Activated naive CD4-positive, alpha-beta T cell treated with anti-CD3 and anti-CD28 coated beads, Interleukin-2, amount 50 U/mL, for 72 hours (primary cell): ENCODE measurements around the gene VDAC2. TPM values are rescaled to one million over a fixed set of nuclear protein-coding genes. Genes with fewer than 3 reads are reported as not detected.
"Not testable (repeated sequence)": the region's sequence is repeated elsewhere in the genome, so short reads cannot be mapped to it uniquely, and the experiment has no call there.

Experiments
- ATAC-seq, 2 donors: fragments of 150-1000 bp; cut with Tn5 transposase; 2 replicates each; pipeline ENCODE4 v1.10.0; 2021; ENCODE audit warnings: mild to moderate bottlenecking in 2 of 2, moderate library complexity in 2 of 2
- DNase-seq, 2 donors: peaks; one replicate each; pipeline ENCODE4 v3.0.0; 2021 to 2022; ENCODE audit warnings: low spot score in 2 of 2
- H3K27ac Mint-ChIP-seq, 2 donors: one replicate each; pipeline ENCODE4 v1.8.0; 2022; ENCODE audit warnings: mild to moderate bottlenecking in 2 of 2, mixed read lengths in 2 of 2
- H3K36me3 Mint-ChIP-seq, 2 donors: one replicate each; pipeline ENCODE4 v1.8.0; 2022; ENCODE audit warnings: mixed read lengths in 2 of 2
- H3K9me3 Mint-ChIP-seq, 2 donors: one replicate each; pipeline ENCODE4 v1.8.0; 2022; ENCODE audit warnings: mixed read lengths in 2 of 2
- total RNA-seq, 2 donors: library from RNA; stranded (reverse); gene quantifications; one replicate each; pipeline ENCODE4 v1.2.3, GENCODE V29; 2022

VDAC2 gene
- total RNA-seq, 2 donors from 2014 or later, result 192 to 271 TPM

- peak overlapping the region; percentile 98 to 100 for H3K27ac Mint-ChIP-seq
- H3K9me3 Mint-ChIP-seq, result no peaks in the 10 kb centered on the region
- H3K36me3 Mint-ChIP-seq, result peaks cover 29% of the 10 kb centered on the region in 2 donors
- ATAC-seq (peak in 1 of 2 donors; percentile 0), DNase-seq (no peak)
Observed at GRCh38 chr10:75209086-75209920, 1.3 kb upstream of the VDAC2 start.

GRCh38 chr10:75209921-75210281 is 695 bp upstream of the VDAC2 start:
- Mint-ChIP-seq H3K9me3 (no peaks in the 10 kb centered on the region), H3K27ac (peak overlapping the region; percentile 98 to 100), H3K36me3 (peaks cover 29 to 35% of the 10 kb centered on the region in 2 donors)
- DNase-seq (peak in 1 of 2 donors; percentile 67), ATAC-seq (peak; percentile 63 to 65)

GRCh38 chr10:75211007-75211691 is 553 bp downstream of the VDAC2 start:
- peak in 1 of 2 donors; percentile 32 for DNase-seq
- Mint-ChIP-seq H3K9me3 (no peaks in the 10 kb centered on the region), H3K27ac (peak overlapping the region; percentile 98 to 99), H3K36me3 (peaks cover 33 to 42% of the 10 kb centered on the region in 2 donors)
- ATAC-seq, result peak in 1 of 2 donors; percentile 28

GRCh38 chr10:75212343-75212742 is 1.7 kb downstream of the VDAC2 start:
- H3K36me3 Mint-ChIP-seq, result peaks cover 38 to 42% of the 10 kb centered on the region in 2 donors
- H3K27ac Mint-ChIP-seq, result peak overlapping the region; percentile 98 to 99
- no peak for DNase-seq
- ATAC-seq, result no peak
- no peaks in the 10 kb centered on the region for H3K9me3 Mint-ChIP-seq

GRCh38 chr10:75220274-75220673 is 9.7 kb downstream of the VDAC2 start:
- H3K9me3 Mint-ChIP-seq, result no peaks in the 10 kb centered on the region
- DNase-seq (no peak), ATAC-seq (no peak)
- peaks cover 16 to 59% of the 10 kb centered on the region in 2 donors for H3K36me3 Mint-ChIP-seq
- H3K27ac Mint-ChIP-seq, result peak overlapping the region; percentile 17 to 78

- H3K9me3 Mint-ChIP-seq, DNase-seq, ATAC-seq: not testable (repeated sequence)
- Mint-ChIP-seq H3K27ac (peak overlapping the region in 1 of 2 donors; percentile 17), H3K36me3 (peaks cover 8 to 55% of the 10 kb centered on the region in 2 donors)
Observed at GRCh38 chr10:75221492-75221891, 10.9 kb downstream of the VDAC2 start.

GRCh38 chr10:75223507-75223906 is 12.9 kb downstream of the VDAC2 start:
- no peak for DNase-seq
- H3K9me3 Mint-ChIP-seq, result no peaks in the 10 kb centered on the region
- H3K27ac Mint-ChIP-seq, result peak overlapping the region; percentile 48 to 79
- peaks cover 3 to 53% of the 10 kb centered on the region in 2 donors for H3K36me3 Mint-ChIP-seq
- ATAC-seq, result no peak

GRCh38 chr10:75226095-75226494 is 15.5 kb downstream of the VDAC2 start:
- Mint-ChIP-seq H3K36me3 (peaks cover 6 to 46% of the 10 kb centered on the region in 2 donors), H3K27ac (peak overlapping the region; percentile 35 to 72), H3K9me3 (no peaks in the 10 kb centered on the region)
- DNase-seq (no peak), ATAC-seq (no peak)

GRCh38 chr10:75226656-75227055 is 16.1 kb downstream of the VDAC2 start:
- Mint-ChIP-seq H3K36me3 (peaks cover 9 to 47% of the 10 kb centered on the region in 2 donors), H3K27ac (peak overlapping the region; percentile 35 to 72), H3K9me3 (no peaks in the 10 kb centered on the region)
- DNase-seq (no peak), ATAC-seq (no peak)

GRCh38 chr10:75228278-75228677 is 17.7 kb downstream of the VDAC2 start:
- no peak for ATAC-seq
- peak overlapping the region; percentile 62 to 75 for H3K27ac Mint-ChIP-seq
- H3K9me3 Mint-ChIP-seq, result no peaks in the 10 kb centered on the region
- DNase-seq, result no peak
- H3K36me3 Mint-ChIP-seq, result peaks cover 16 to 39% of the 10 kb centered on the region in 2 donors

- Mint-ChIP-seq H3K27ac (peak overlapping the region; percentile 62 to 75), H3K36me3 (peaks cover 21 to 33% of the 10 kb centered on the region in 2 donors), H3K9me3 (no peaks in the 10 kb centered on the region)
- DNase-seq (no peak), ATAC-seq (no peak)
Observed at GRCh38 chr10:75228834-75229233, 18.2 kb downstream of the VDAC2 start.

GRCh38 chr10:75229971-75230370 is 19.4 kb downstream of the VDAC2 start:
- Mint-ChIP-seq H3K27ac (peak overlapping the region in 1 of 2 donors; percentile 62), H3K36me3 (peaks cover 21 to 22% of the 10 kb centered on the region in 2 donors), H3K9me3 (no peaks in the 10 kb centered on the region)
- ATAC-seq (no peak), DNase-seq (no peak)

GRCh38 chr10:75230600-75231038 is 20.0 kb downstream of the VDAC2 start:
- DNase-seq (peak; percentile 86 to 93), ATAC-seq (peak; percentile 37 to 52)
- peaks cover 17 to 21% of the 10 kb centered on the region in 2 donors for H3K36me3 Mint-ChIP-seq
- peak overlapping the region; percentile 81 to 94 for H3K27ac Mint-ChIP-seq
- no peaks in the 10 kb centered on the region for H3K9me3 Mint-ChIP-seq

- peak overlapping the region; percentile 17 to 63 for H3K27ac Mint-ChIP-seq
- ATAC-seq, result no peak
- no peaks in the 10 kb centered on the region for H3K9me3 Mint-ChIP-seq
- peaks cover 17 to 21% of the 10 kb centered on the region in 2 donors for H3K36me3 Mint-ChIP-seq
- no peak for DNase-seq
Observed at GRCh38 chr10:75231672-75232581, 21.3 kb downstream of the VDAC2 start.

GRCh38 chr10:75233444-75234016 is 22.9 kb downstream of the VDAC2 start:
- peak overlapping the region; percentile 86 to 95 for H3K27ac Mint-ChIP-seq
- DNase-seq (no peak), ATAC-seq (no peak)
- H3K9me3 Mint-ChIP-seq, result no peaks in the 10 kb centered on the region
- peaks cover 17 to 21% of the 10 kb centered on the region in 2 donors for H3K36me3 Mint-ChIP-seq
